ENCODE results near the gene SFTPB. TPM values are rescaled to one million over a fixed set of nuclear protein-coding genes. Genes with fewer than 3 reads are reported as not detected.
A peak's percentile ranks its signal among the peaks of the same experiment; 100 is the strongest.

SFTPB gene
- total RNA-seq, 1 donor = not detected

DNA sequence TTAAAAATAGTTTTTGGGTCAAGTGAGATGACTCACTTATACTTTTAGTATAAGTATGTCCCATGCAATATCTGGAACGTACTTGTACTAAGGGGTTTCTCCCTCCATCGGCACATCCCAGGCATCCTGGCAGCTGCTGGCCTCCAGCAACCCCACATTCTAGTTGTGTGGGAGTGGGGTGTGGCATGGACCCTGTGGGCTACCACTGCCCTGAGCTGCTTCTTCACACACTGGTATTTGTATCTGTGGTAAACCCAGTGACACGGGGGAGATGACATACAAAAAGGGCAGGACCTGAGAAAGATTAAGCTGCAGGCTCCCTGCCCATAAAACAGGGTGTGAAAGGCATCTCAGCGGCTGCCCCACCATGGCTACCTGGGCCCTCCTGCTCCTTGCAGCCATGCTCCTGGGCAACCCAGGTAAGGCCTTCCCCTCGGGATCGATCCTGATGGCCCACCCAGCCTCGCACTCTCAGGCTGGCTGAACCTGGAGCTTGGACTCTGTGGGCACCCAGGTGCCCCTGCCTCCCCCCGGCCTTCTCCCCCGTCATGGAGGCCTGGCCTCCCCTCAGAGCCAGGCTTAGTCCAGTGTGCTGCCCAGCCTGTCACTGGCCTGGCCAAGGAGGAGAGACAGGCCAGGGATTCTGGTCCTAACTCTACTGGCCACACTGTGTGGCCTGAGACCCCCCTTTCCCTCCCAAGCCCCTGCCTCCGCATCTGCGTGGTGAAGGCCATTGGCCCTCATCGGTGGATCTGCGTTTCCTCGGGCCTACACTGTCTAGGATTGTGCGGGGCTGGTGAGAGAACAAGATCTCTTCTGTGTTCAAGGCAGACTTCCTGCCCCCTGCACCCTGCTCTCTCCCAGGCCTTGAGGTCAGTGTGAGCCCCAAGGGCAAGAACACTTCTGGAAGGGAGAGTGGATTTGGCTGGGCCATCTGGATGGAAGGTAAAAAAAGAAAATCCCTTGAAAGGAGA, 26.3 kb upstream of the SFTPB start, which contains the start of gene GNLY:
GNLY (plus strand) TSS at position 307 of the 974 bp plus-strand sequence; CDS start at position 368, 61 bp downstream.
- H3K9me3 ChIP-seq (ENCODE audit: low read depth, low read length) = no peaks in the 10 kb centered on the region
- DNase-seq (ENCODE audit: insufficient read length, low spot score, missing footprints) = no peak
- H3K4me2 ChIP-seq (ENCODE audit: insufficient read depth, low read length) = no peak within 1 kb of the TSS
- no peaks in the 10 kb centered on the region for H3K36me3 ChIP-seq (ENCODE audit: insufficient read depth, low read length)
- H4K20me1 ChIP-seq (ENCODE audit: insufficient read depth, low read length) = no peaks in the 10 kb centered on the region
- H2AFZ ChIP-seq (ENCODE audit: low read length) = no peak within 1 kb of the TSS
- TF ChIP-seq, protein P1, sequence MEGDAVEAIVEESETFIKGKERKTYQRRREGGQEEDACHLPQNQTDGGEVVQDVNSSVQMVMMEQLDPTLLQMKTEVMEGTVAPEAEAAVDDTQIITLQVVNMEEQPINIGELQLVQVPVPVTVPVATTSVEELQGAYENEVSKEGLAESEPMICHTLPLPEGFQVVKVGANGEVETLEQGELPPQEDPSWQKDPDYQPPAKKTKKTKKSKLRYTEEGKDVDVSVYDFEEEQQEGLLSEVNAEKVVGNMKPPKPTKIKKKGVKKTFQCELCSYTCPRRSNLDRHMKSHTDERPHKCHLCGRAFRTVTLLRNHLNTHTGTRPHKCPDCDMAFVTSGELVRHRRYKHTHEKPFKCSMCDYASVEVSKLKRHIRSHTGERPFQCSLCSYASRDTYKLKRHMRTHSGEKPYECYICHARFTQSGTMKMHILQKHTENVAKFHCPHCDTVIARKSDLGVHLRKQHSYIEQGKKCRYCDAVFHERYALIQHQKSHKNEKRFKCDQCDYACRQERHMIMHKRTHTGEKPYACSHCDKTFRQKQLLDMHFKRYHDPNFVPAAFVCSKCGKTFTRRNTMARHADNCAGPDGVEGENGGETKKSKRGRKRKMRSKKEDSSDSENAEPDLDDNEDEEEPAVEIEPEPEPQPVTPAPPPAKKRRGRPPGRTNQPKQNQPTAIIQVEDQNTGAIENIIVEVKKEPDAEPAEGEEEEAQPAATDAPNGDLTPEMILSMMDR (IDR thresholded peaks at IDR 0.05; ENCODE audit: extremely low read depth, low read depth, low read length) = no peak
- H3K27me3 ChIP-seq (ENCODE audit: insufficient read depth, low read length) = no peaks in the 10 kb centered on the region
- H3K4me1 ChIP-seq (ENCODE audit: insufficient read depth, low read length) = no peaks in the 10 kb centered on the region
- no peak within 1 kb of the TSS for H3K4me3 ChIP-seq (ENCODE audit: insufficient read depth, low read length)
- no peak within 1 kb of the TSS for H3K27ac ChIP-seq (ENCODE audit: low read depth, low read length)
- H3K79me2 ChIP-seq (ENCODE audit: insufficient read depth, low read length) = no peaks in the 10 kb centered on the region

DNA sequence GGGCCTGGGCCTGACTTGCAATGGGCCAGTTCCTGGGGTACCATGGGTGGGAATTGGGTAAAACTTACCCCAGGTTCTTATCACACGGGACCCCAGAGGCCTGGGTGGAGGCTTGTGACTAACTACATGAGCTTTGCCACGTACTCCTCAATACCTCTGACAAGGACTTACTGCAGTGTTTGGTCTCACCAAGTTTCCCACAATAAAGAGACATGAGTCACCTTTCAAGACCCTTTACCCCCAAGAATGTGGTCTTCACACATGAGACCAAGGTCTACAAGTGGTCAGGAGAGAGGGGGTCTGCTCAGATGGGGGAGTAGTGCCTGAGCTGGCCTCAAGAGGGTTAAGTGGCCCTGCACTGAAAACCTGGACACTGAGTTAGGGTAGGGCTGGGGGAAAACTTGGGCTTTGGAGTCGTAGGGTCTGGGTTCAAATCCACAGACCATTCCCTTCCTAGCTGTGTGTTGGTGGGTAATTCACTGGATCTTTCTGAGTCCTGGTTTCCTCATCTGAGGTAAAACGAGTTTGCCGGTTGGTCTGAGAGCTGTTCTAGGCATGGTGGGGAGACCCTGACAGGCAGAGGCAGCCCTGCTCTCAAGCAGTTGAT, 24.1 kb upstream of the SFTPB start:
- H3K4me2 ChIP-seq (ENCODE audit: insufficient read depth, low read length) = no peak overlapping the region
- H4K20me1 ChIP-seq (ENCODE audit: insufficient read depth, low read length) = no peaks in the 10 kb centered on the region
- H2AFZ ChIP-seq (ENCODE audit: low read length) = no peak overlapping the region
- DNase-seq (ENCODE audit: insufficient read length, low spot score, missing footprints) = no peak
- no peaks in the 10 kb centered on the region for H3K9me3 ChIP-seq (ENCODE audit: low read depth, low read length)
- H3K4me1 ChIP-seq (ENCODE audit: insufficient read depth, low read length) = no peaks in the 10 kb centered on the region
- no peak overlapping the region for H3K27ac ChIP-seq (ENCODE audit: low read depth, low read length)
- H3K36me3 ChIP-seq (ENCODE audit: insufficient read depth, low read length) = no peaks in the 10 kb centered on the region
- no peaks in the 10 kb centered on the region for H3K79me2 ChIP-seq (ENCODE audit: insufficient read depth, low read length)
- H3K27me3 ChIP-seq (ENCODE audit: insufficient read depth, low read length) = no peaks in the 10 kb centered on the region
- H3K4me3 ChIP-seq (ENCODE audit: insufficient read depth, low read length) = no peak overlapping the region
- TF ChIP-seq, protein P1 (IDR thresholded peaks at IDR 0.05; ENCODE audit: extremely low read depth, low read depth, low read length) = no peak

DNA sequence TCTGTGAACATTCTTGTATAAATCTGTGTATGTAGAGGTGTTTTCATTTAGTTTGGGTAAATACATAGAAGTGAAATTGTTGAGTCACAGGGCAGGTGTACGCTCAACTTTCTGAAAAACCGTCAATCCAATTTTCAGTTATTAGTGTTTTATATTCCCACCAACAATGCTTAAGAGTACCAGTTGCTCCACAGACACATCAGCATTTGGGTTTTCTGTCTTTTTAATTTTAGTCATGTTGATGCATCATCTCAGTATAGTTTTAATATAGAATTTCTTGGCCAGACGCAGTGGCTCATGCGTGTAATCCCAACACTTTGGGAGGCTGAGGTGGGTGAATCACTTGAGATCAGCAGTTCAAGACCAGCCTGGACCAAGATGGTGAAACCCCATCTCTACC, 22.9 kb upstream of the SFTPB start:
- Histone ChIP-seq H3K27ac (ENCODE audit: low read depth, low read length) (no peak overlapping the region), H4K20me1 (ENCODE audit: insufficient read depth, low read length) (no peaks in the 10 kb centered on the region), H3K4me1 (ENCODE audit: insufficient read depth, low read length) (no peaks in the 10 kb centered on the region), H3K36me3 (ENCODE audit: insufficient read depth, low read length) (no peaks in the 10 kb centered on the region), H3K27me3 (ENCODE audit: insufficient read depth, low read length) (no peaks in the 10 kb centered on the region), H3K9me3 (ENCODE audit: low read depth, low read length) (no peaks in the 10 kb centered on the region), H3K4me2 (ENCODE audit: insufficient read depth, low read length) (no peak overlapping the region), H2AFZ (ENCODE audit: low read length) (no peak overlapping the region), H3K79me2 (ENCODE audit: insufficient read depth, low read length) (no peaks in the 10 kb centered on the region), H3K4me3 (ENCODE audit: insufficient read depth, low read length) (no peak overlapping the region)
- DNase-seq (ENCODE audit: insufficient read length, low spot score, missing footprints) = no peak
- TF ChIP-seq, protein P1 (IDR thresholded peaks at IDR 0.05; ENCODE audit: extremely low read depth, low read depth, low read length) = no peak

DNA sequence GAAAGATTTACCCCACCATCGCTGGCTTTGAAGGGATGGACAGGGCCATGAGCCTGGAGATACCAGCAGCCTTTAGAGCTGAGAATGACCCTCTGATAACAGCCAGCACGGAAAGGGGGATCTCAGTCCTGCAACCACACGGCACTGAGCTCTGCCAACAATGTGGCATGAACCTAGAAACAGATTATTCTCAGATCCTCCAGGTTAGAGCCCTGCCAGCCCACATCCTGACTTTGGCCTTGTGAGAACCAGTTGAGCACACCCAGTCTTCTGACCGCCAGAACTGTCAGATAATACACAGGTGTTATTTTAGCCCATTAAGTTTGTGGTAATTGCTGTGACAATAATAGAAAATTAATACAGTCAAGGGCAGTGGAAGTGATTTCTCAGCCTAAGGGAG, 16.8 kb upstream of the SFTPB start:
- no peaks in the 10 kb centered on the region for H3K27me3 ChIP-seq (ENCODE audit: insufficient read depth, low read length)
- H3K9me3 ChIP-seq (ENCODE audit: low read depth, low read length) = no peaks in the 10 kb centered on the region
- TF ChIP-seq, protein P1 (IDR thresholded peaks at IDR 0.05; ENCODE audit: extremely low read depth, low read depth, low read length) = no peak
- H3K79me2 ChIP-seq (ENCODE audit: insufficient read depth, low read length) = no peaks in the 10 kb centered on the region
- H3K4me2 ChIP-seq (ENCODE audit: insufficient read depth, low read length) = no peak overlapping the region
- H3K4me1 ChIP-seq (ENCODE audit: insufficient read depth, low read length) = peaks cover 11% of the 10 kb centered on the region
- peak overlapping the region; percentile 55 for H2AFZ ChIP-seq (ENCODE audit: low read length)
- no peak overlapping the region for H3K27ac ChIP-seq (ENCODE audit: low read depth, low read length)
- H3K4me3 ChIP-seq (ENCODE audit: insufficient read depth, low read length) = no peak overlapping the region
- DNase-seq (ENCODE audit: insufficient read length, low spot score, missing footprints) = no peak
- no peaks in the 10 kb centered on the region for H3K36me3 ChIP-seq (ENCODE audit: insufficient read depth, low read length)
- no peaks in the 10 kb centered on the region for H4K20me1 ChIP-seq (ENCODE audit: insufficient read depth, low read length)
